H1 (cell line): ENCODE results near the gene PRR22. TPM values are rescaled to one million over a fixed set of nuclear protein-coding genes. Genes with fewer than 3 reads are reported as not detected.

Experiments
- CTCF ChIA-PET: fragments of 300-600 bp; sonication (Branson Sonifier 250); formaldehyde crosslinking; loops from one replicate; lab custom pipeline; 2021; ENCODE audit not compliant: partially characterized antibody; lab: Charles Lee
- POLR2A ChIA-PET: fragments of 300-600 bp; sonication (Branson Sonifier 250); formaldehyde crosslinking; loops from one replicate; lab custom pipeline; 2021; ENCODE audit warnings: inconsistent platforms; ENCODE audit not compliant: partially characterized antibody; lab: Charles Lee
- DNase-seq, 2 experiments: peaks; one replicate each; pipeline versions ENCODE4 v3.0.0 to v3.0.0-alpha.2; 2010 to 2022; ENCODE audit warnings: low spot score in 2 of 2, low read depth in 1 of 2, mixed read lengths in 1 of 2
- FAIRE-seq: peaks from 2 replicates; lab custom pipeline; 2011; peaks lifted over from hg19 to GRCh38; lab: Jason Lieb, UNC
- H2AFZ ChIP-seq: 2 replicates; pipeline ENCODE4 v1.8.1; 2012; ENCODE audit warnings: low read length, inconsistent platforms
- H2AK5ac ChIP-seq: 2 replicates; pipeline ENCODE4 v1.6.1; 2013; ENCODE audit warnings: low read depth, low read length
- H2BK120ac ChIP-seq: replicated peaks from 2 replicates; pipeline ENCODE3; 2013; ENCODE audit warnings: low read depth, low read length, inconsistent platforms
- H2BK12ac ChIP-seq: 2 replicates; pipeline ENCODE4 v1.6.1; 2013; ENCODE audit warnings: low read depth, low read length
- H2BK15ac ChIP-seq: 2 replicates; pipeline ENCODE4 v1.6.1; 2013; ENCODE audit warnings: low read length
- H2BK20ac ChIP-seq: 2 replicates; pipeline ENCODE4 v1.6.1; 2013; ENCODE audit warnings: low read length
- H2BK5ac ChIP-seq: 2 replicates; pipeline ENCODE4 v1.6.1; 2013; ENCODE audit warnings: low read depth, low read length
- H3K14ac ChIP-seq: 2 replicates; pipeline ENCODE4 v1.6.1; 2013; ENCODE audit warnings: inconsistent platforms; ENCODE audit not compliant: insufficient read length
- H3K18ac ChIP-seq: 2 replicates; pipeline ENCODE4 v1.6.1; 2013; ENCODE audit warnings: low read length; ENCODE audit errors: extremely low read depth
- H3K23ac ChIP-seq: 2 replicates; pipeline ENCODE4 v1.6.1; 2013; ENCODE audit warnings: inconsistent platforms; ENCODE audit not compliant: insufficient read length
- H3K23me2 ChIP-seq: 2 replicates; pipeline ENCODE4 v1.6.1; 2013; ENCODE audit warnings: low read depth, low read length
- H3K27ac ChIP-seq: 2 replicates; pipeline ENCODE4 v1.6.1; 2011; ENCODE audit warnings: low read depth, low read length, inconsistent platforms
- H3K27me3 ChIP-seq, 4 experiments: replicated peaks in 1 of 4; 1 replicate in 1 of 4; 2 replicates in 3 of 4; pipeline versions ENCODE4 v1.6.1 to v1.8.1; 2011 to 2013; ENCODE audit warnings: low read length in 3 of 4, mild to moderate bottlenecking in 3 of 4, inconsistent platforms in 2 of 4, mixed read lengths in 2 of 4, moderate library complexity in 1 of 4; ENCODE audit not compliant: control insufficient read depth in 3 of 4, insufficient read depth in 3 of 4; ENCODE audit errors: extremely low read depth in 1 of 4
- H3K36me3 ChIP-seq, 4 experiments: 2 replicates each; pipeline versions ENCODE4 v1.6.1 to v1.8.1; 2011 to 2013; ENCODE audit warnings: mild to moderate bottlenecking in 4 of 4, low read length in 3 of 4, moderate library complexity in 2 of 4, control low read depth in 1 of 4, inconsistent platforms in 1 of 4; ENCODE audit not compliant: insufficient read depth in 4 of 4, control insufficient read depth in 2 of 4
- H3K4ac ChIP-seq: replicated peaks from 2 replicates; pipeline ENCODE3; 2013; ENCODE audit warnings: low read length, low read depth, mixed read lengths, inconsistent platforms; ENCODE audit not compliant: insufficient read length
- H3K4me1 ChIP-seq, 4 experiments: replicated peaks in 1 of 4; 1 replicate in 1 of 4; 2 replicates in 3 of 4; pipeline versions ENCODE4 v1.6.1 to v1.8.1; 2011 to 2013; ENCODE audit warnings: low read length in 3 of 4, inconsistent platforms in 2 of 4, mixed read lengths in 1 of 4; ENCODE audit not compliant: insufficient read depth in 4 of 4, control insufficient read depth in 3 of 4
- H3K4me2 ChIP-seq, 2 experiments: 2 replicates each; pipeline versions ENCODE4 v1.6.1 to v1.8.1; 2011 to 2013; ENCODE audit warnings: low read depth in 2 of 2, low read length in 2 of 2, control low read depth in 1 of 2, inconsistent platforms in 1 of 2, mild to moderate bottlenecking in 1 of 2; ENCODE audit not compliant: insufficient read depth in 1 of 2
- H3K4me3 ChIP-seq, 4 experiments: fragments of 200-600, 300-600 bp in 1 of 4; sonication (generic), shearing (Covaris generic), sonication (Bioruptor Twin) in 1 of 4; 2 replicates each; pipeline versions ENCODE4 v1.5.1 to v1.8.1; 2011 to 2016; ENCODE audit warnings: low read length in 4 of 4, low read depth in 3 of 4, control low read depth in 2 of 4, inconsistent platforms in 2 of 4, mild to moderate bottlenecking in 2 of 4, mixed read lengths in 1 of 4, moderate library complexity in 1 of 4; ENCODE audit not compliant: insufficient read depth in 2 of 4; ENCODE audit errors: extremely low read depth in 1 of 4
- H3K56ac ChIP-seq: replicated peaks from 2 replicates; pipeline ENCODE3; 2013; ENCODE audit warnings: low read depth, mild to moderate bottlenecking, mixed read lengths, low read length, inconsistent platforms; ENCODE audit not compliant: insufficient read length
- H3K79me1 ChIP-seq: 2 replicates; pipeline ENCODE4 v1.6.1; 2013; ENCODE audit warnings: low read depth, low read length, control low read depth
- H3K79me2 ChIP-seq, 2 experiments: 2 replicates each; pipeline versions ENCODE4 v1.6.1 to v1.8.1; 2012 to 2013; ENCODE audit warnings: low read length in 2 of 2, mild to moderate bottlenecking in 2 of 2, inconsistent platforms in 1 of 2; ENCODE audit not compliant: insufficient read depth in 2 of 2, control insufficient read depth in 1 of 2
- H3K9ac ChIP-seq, 4 experiments: replicated peaks in 1 of 4; 1 replicate in 1 of 4; 2 replicates in 3 of 4; pipeline versions ENCODE4 v1.6.1 to v1.8.1; 2011 to 2013; ENCODE audit warnings: low read depth in 3 of 4, low read length in 3 of 4, control low read depth in 2 of 4, mild to moderate bottlenecking in 2 of 4, moderate library complexity in 2 of 4, inconsistent platforms in 1 of 4; ENCODE audit errors: extremely low read depth in 1 of 4
- H3K9me3 ChIP-seq, 2 experiments: 2 replicates each; pipeline versions ENCODE4 v1.6.1 to v1.8.1; 2012 to 2013; ENCODE audit warnings: mild to moderate bottlenecking in 2 of 2, moderate library complexity in 2 of 2, control low read depth in 1 of 2, inconsistent platforms in 1 of 2, low read depth in 1 of 2, low read length in 1 of 2, mixed read lengths in 1 of 2; ENCODE audit not compliant: insufficient read depth in 2 of 2
- H4K20me1 ChIP-seq, 2 experiments: replicated peaks in 1 of 2; 2 replicates each; pipeline versions ENCODE3 to v1.8.1; 2011 to 2013; ENCODE audit warnings: inconsistent platforms in 2 of 2, low read length in 2 of 2, mild to moderate bottlenecking in 1 of 2; ENCODE audit not compliant: insufficient read depth in 2 of 2, control insufficient read depth in 1 of 2
- H4K5ac ChIP-seq: 2 replicates; pipeline ENCODE4 v1.6.1; 2013; ENCODE audit warnings: low read length, low read depth, mixed read lengths, inconsistent platforms; ENCODE audit not compliant: insufficient read length
- H4K8ac ChIP-seq: 2 replicates; pipeline ENCODE4 v1.8.0; 2013; ENCODE audit warnings: mild to moderate bottlenecking, moderate library complexity, low read length, inconsistent platforms; ENCODE audit not compliant: insufficient read depth; ENCODE audit errors: extremely low read depth
- H4K91ac ChIP-seq: replicated peaks from 2 replicates; pipeline ENCODE3; 2013; ENCODE audit warnings: low read length, mixed read lengths, inconsistent platforms; ENCODE audit not compliant: insufficient read length
- WGBS, 2 experiments: shearing (Covaris generic) in 1 of 2; methylation state at CpG; one replicate each; pipeline versions ENCODE4 v1.1.6 to v1.1.7; 2013 to 2015; ENCODE audit warnings: low lambda C conversion rate in 2 of 2, mixed read lengths in 2 of 2, inconsistent platforms in 1 of 2, low coverage in 1 of 2, missing lambda C conversion rate in 1 of 2; ENCODE audit not compliant: insufficient replicate concordance in 2 of 2, insufficient coverage in 1 of 2, insufficient read length in 1 of 2; ENCODE audit errors: extremely low coverage in 1 of 2, missing lambda C conversion rate in 1 of 2; 5-methylcytosine and 5-hydroxymethylcytosine counted together
- polyA plus RNA-seq, 7 experiments: library from polyadenylated mRNA; depleted of rRNA in 3 of 7; stranded (reverse) in 5 of 7; unstranded in 2 of 7; fragments of >200 nt in 5 of 7; fragments of 200-250 nt in 2 of 7; gene quantifications; 1 replicate in 5 of 7; 2 replicates in 1 of 7; 4 replicates in 1 of 7; pipeline versions ENCODE4 v1.2.1 to v1.2.3, GENCODE V29; 2011 to 2013; ENCODE audit warnings: missing spikeins in 2 of 7, mixed read lengths in 2 of 7
- total RNA-seq: library from RNA; stranded (reverse); fragmentation: NEBNext Ultra II Directional; extraction: Animal tissue kit (Norgen Biotek cat#: 25700); gene quantifications from 2 replicates; pipeline ENCODE4 v1.2.1, GENCODE V29; 2021

The PRR22 gene
- total and polyA plus RNA-seq, 2 of the 8 experiments (the other 6 are each of a cell fraction or from before 2014, with no cell fraction given): 1.9 to 2.1 TPM

DNA sequence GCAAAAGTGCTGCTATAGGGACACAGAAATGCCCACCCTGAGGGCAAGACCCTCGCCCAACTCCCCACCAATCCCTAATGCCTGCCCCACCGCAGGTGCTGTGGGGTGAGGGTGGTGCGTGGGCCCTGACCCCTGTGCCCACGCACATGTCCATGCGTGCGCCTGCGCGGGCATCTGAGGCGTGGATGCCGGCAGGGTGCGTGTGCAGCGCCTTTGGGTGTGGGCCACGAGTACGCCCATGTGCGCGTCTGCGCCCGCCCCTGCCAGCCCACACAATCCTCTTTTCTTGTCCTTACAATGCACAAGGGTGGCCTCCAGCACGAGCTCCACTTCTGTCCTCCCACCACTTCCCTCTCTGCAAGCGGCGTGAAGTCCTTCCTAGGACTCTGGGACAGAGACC is 40.6 kb upstream of the PRR22 start:
- WGBS, 2 experiments: 90% methylated on average over 21 of the region's 21 CpGs; no CpG with 5 or more reads in 1 of the 2 experiments
- Histone ChIP-seq H2BK120ac (no peak overlapping the region), H3K36me3 (no peaks in the 10 kb centered on the region), H4K91ac (no peak overlapping the region), H3K27ac (no peak overlapping the region), H3K9ac (no peak overlapping the region), H3K4me2 (no peak overlapping the region), H3K4me1 (peaks cover 0 to 8% (median 6%) of the 10 kb centered on the region in 4 experiments; a peak in 6 of 7 replicates), H3K14ac (no peak overlapping the region), H3K18ac (no peak overlapping the region), H3K9me3 (no peaks in the 10 kb centered on the region), H2BK20ac (no peak overlapping the region), H3K56ac (no peak overlapping the region), H4K20me1 (peaks cover 0 to 4% of the 10 kb centered on the region in 2 experiments), H2AK5ac (no peak overlapping the region), H3K4me3 (no peak overlapping the region), H3K23me2 (peaks cover 12% of the 10 kb centered on the region; the same call in 1 of the 2 replicates), H3K79me2 (no peaks in the 10 kb centered on the region), H3K27me3 (no peaks in the 10 kb centered on the region; a peak in 1 of 7 replicates), H4K8ac (no peak overlapping the region), H3K4ac (no peak overlapping the region), H2BK15ac (no peak overlapping the region), H2BK12ac (no peak overlapping the region; the same call in 1 of the 2 replicates), H4K5ac (no peak overlapping the region), H2BK5ac (no peak overlapping the region), H3K79me1 (no peaks in the 10 kb centered on the region), H3K23ac (no peak overlapping the region), H2AFZ (no peak overlapping the region)
- POLR2A ChIA-PET: interaction anchor here (1.3 kb wide), 1 partner anchor 26 kb away, joined by 3 read pairs; the partner anchor contains the start of gene FUT3
- CTCF ChIA-PET: interaction anchor here (0.5 to 7.8 kb wide), 6 partner anchors 11 to 67 kb away, joined by 3 to 58 read pairs (median 4); partner anchors contain the start of gene NRTN
- FAIRE-seq (no peak), DNase-seq (no peak)
